HFFc6 (cell line): ENCODE results near the gene ZNRD2. TPM values are rescaled to one million over a fixed set of nuclear protein-coding genes. Genes with fewer than 3 reads are reported as not detected.
"Not testable (repeated sequence)": the region's sequence is repeated elsewhere in the genome, so short reads cannot be mapped to it uniquely, and the experiment has no call there.

Source experiments
- DNase-seq: peaks from one replicate; pipeline ENCODE4 v3.0.0-alpha.2; 2018
- H3K27ac Mint-ChIP-seq: 2 replicates; pipeline ENCODE4 v1.8.0; 2020; ENCODE audit warnings: mild to moderate bottlenecking, mixed read lengths
- H3K27me3 Mint-ChIP-seq: 2 replicates; pipeline ENCODE4 v1.8.0; 2021; ENCODE audit warnings: mild to moderate bottlenecking, moderate library complexity, mixed read lengths; ENCODE audit not compliant: insufficient read depth
- H3K36me3 Mint-ChIP-seq: 2 replicates; pipeline ENCODE4 v1.8.0; 2021; ENCODE audit warnings: low read depth, mixed read lengths
- H3K4me1 Mint-ChIP-seq: 2 replicates; pipeline ENCODE4 v1.8.0; 2020; ENCODE audit warnings: low read depth, mixed read lengths
- H3K4me3 Mint-ChIP-seq: 2 replicates; pipeline ENCODE4 v1.8.0; 2020; ENCODE audit warnings: mild to moderate bottlenecking, moderate library complexity, mixed read lengths
- H3K9me3 Mint-ChIP-seq: 2 replicates; pipeline ENCODE4 v1.8.0; 2020; ENCODE audit warnings: mild to moderate bottlenecking, mixed read lengths
- total RNA-seq, 6 experiments: library from RNA; stranded (reverse); fragmentation: NEBNext Ultra II Directional; extraction: Animal tissue kit (Norgen Biotek cat#: 25700); gene quantifications; 2 replicates in 1 of 6; 3 replicates in 5 of 6; pipeline ENCODE4 v1.2.3, GENCODE V29; 2021
- TF ChIP-seq, protein P1 (sequence below): fragments of 200-600 bp; sonication (generic); IDR thresholded peaks from 2 replicates; pipeline ENCODE4 v1.5.0; 2021; ENCODE audit warnings: antibody characterized with exemption, mild to moderate bottlenecking

The ZNRD2 gene
- total RNA-seq, 6 experiments from 2014 or later = 57.7 to 72.0 (median 64.3) TPM

GRCh38 chr11:65563601-65564000, 6.7 kb upstream of the ZNRD2 start:
- Mint-ChIP-seq H3K4me1 (peaks cover 55% of the 10 kb centered on the region), H3K27me3 (peaks cover 3% of the 10 kb centered on the region; the same call in 1 of the 2 replicates), H3K4me3 (no peak overlapping the region), H3K36me3 (peaks cover 4% of the 10 kb centered on the region; the same call in 1 of the 2 replicates), H3K9me3 (no peaks in the 10 kb centered on the region), H3K27ac (no peak overlapping the region)
- TF ChIP-seq, protein P1, sequence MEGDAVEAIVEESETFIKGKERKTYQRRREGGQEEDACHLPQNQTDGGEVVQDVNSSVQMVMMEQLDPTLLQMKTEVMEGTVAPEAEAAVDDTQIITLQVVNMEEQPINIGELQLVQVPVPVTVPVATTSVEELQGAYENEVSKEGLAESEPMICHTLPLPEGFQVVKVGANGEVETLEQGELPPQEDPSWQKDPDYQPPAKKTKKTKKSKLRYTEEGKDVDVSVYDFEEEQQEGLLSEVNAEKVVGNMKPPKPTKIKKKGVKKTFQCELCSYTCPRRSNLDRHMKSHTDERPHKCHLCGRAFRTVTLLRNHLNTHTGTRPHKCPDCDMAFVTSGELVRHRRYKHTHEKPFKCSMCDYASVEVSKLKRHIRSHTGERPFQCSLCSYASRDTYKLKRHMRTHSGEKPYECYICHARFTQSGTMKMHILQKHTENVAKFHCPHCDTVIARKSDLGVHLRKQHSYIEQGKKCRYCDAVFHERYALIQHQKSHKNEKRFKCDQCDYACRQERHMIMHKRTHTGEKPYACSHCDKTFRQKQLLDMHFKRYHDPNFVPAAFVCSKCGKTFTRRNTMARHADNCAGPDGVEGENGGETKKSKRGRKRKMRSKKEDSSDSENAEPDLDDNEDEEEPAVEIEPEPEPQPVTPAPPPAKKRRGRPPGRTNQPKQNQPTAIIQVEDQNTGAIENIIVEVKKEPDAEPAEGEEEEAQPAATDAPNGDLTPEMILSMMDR = no peak
- DNase-seq = no peak

- H3K27ac Mint-ChIP-seq, H3K9me3 Mint-ChIP-seq, H3K36me3 Mint-ChIP-seq, H3K27me3 Mint-ChIP-seq, DNase-seq, H3K4me3 Mint-ChIP-seq: not testable (repeated sequence)
- peaks cover 53% of the 10 kb centered on the region for H3K4me1 Mint-ChIP-seq
These were observed 5.3 kb upstream of the ZNRD2 start for GRCh38 chr11:65564879-65565559.

- Mint-ChIP-seq H3K36me3 (peaks cover 12% of the 10 kb centered on the region), H3K9me3 (no peaks in the 10 kb centered on the region), H3K4me1 (peaks cover 46% of the 10 kb centered on the region), H3K27me3 (peaks cover 7% of the 10 kb centered on the region), H3K27ac (peak overlapping the region; percentile 56; the same call in 1 of the 2 replicates), H3K4me3 (no peak overlapping the region)
- DNase-seq = no peak
- TF ChIP-seq, protein P1 = no peak
These were observed 4.4 kb upstream of the ZNRD2 start for GRCh38 chr11:65565624-65566453.

- H3K4me1 Mint-ChIP-seq = peaks cover 60% of the 10 kb centered on the region
- DNase-seq = no peak
- TF ChIP-seq, protein P1 = no peak
- H3K27ac Mint-ChIP-seq = peak overlapping the region; percentile 96
- peaks cover 12% of the 10 kb centered on the region for H3K27me3 Mint-ChIP-seq
- H3K4me3 Mint-ChIP-seq = peak overlapping the region; percentile 100
- H3K9me3 Mint-ChIP-seq = no peaks in the 10 kb centered on the region
- peaks cover 17% of the 10 kb centered on the region for H3K36me3 Mint-ChIP-seq
These were observed 909 bp upstream of the ZNRD2 start for GRCh38 chr11:65569164-65569972.

GRCh38 chr11:65571420-65571819, 1.1 kb downstream of the ZNRD2 start:
- Mint-ChIP-seq H3K4me3 (peak overlapping the region; percentile 100), H3K36me3 (peaks cover 17% of the 10 kb centered on the region), H3K27me3 (peaks cover 16% of the 10 kb centered on the region), H3K4me1 (peaks cover 63% of the 10 kb centered on the region), H3K9me3 (no peaks in the 10 kb centered on the region), H3K27ac (peak overlapping the region; percentile 96)
- TF ChIP-seq, protein P1 = no peak
- no peak for DNase-seq
